Right lobe of liver (tissue), 6 donors: ENCODE measurements around the gene SLC2A4RG. TPM values are rescaled to one million over a fixed set of nuclear protein-coding genes. Genes with fewer than 3 reads are reported as not detected.

Experiments used
- ATAC-seq, 4 donors: fragments of 200-7000 bp; cut with Tn5 transposase; one replicate each; pipeline ENCODE4 v1.9.1; 2020; ENCODE audit warnings: mild to moderate bottlenecking in 4 of 4, moderate library complexity in 4 of 4
- DNase-seq, 3 donors: peaks; one replicate each; pipeline ENCODE4 v3.0.0-alpha.2; 2020
- H3K27ac ChIP-seq, 3 donors: fragments of 200-600 bp; one replicate each; pipeline ENCODE4 v1.8.0; 2022
- H3K27me3 ChIP-seq, 2 donors: fragments of 200-600 bp; one replicate each; pipeline ENCODE4 v1.8.0; 2022
- H3K36me3 ChIP-seq, 4 donors: fragments of 200-600 bp; sonication (generic) in 1 of 4; one replicate each; pipeline versions ENCODE4 v1.5.1 to v1.8.0; 2017 to 2022; ENCODE audit warnings: control low read depth in 1 of 4
- H3K4me1 ChIP-seq, 4 donors: fragments of 200-600 bp; sonication (generic) in 1 of 4; one replicate each; pipeline versions ENCODE4 v1.5.1 to v1.8.0; 2017 to 2022; ENCODE audit warnings: control low read depth in 1 of 4
- H3K4me3 ChIP-seq, 3 donors: fragments of 200-600 bp; one replicate each; pipeline ENCODE4 v1.8.0; 2022
- H3K9me3 ChIP-seq, 4 donors: fragments of 200-600 bp; sonication (generic) in 1 of 4; one replicate each; pipeline versions ENCODE4 v1.5.1 to v1.8.0; 2017 to 2022; ENCODE audit warnings: control low read depth in 1 of 4
- CTCF ChIP-seq, 4 donors: fragments of 200-600 bp in 3 of 4; fragments of 450-650 bp in 1 of 4; IDR thresholded peaks; one replicate each; pipeline versions ENCODE4 v1.5.1 to v1.8.0; 2016 to 2022; ENCODE audit warnings: antibody characterized with exemption in 4 of 4, mild to moderate bottlenecking in 2 of 4
- POLR2A ChIP-seq: fragments of 450-650 bp; IDR thresholded peaks from one replicate; pipeline ENCODE4 v1.6.1; 2017; ENCODE audit warnings: antibody characterized with exemption, mild to moderate bottlenecking
- WGBS: methylation state at CpG from one replicate; pipeline ENCODE4 v1.1.6; 2018; ENCODE audit warnings: low coverage, low lambda C conversion rate; ENCODE audit not compliant: insufficient coverage; ENCODE audit errors: missing lambda C conversion rate; 5-methylcytosine and 5-hydroxymethylcytosine counted together
- intact Hi-C, 2 donors: fragments of 100-400 bp; cut with DNase I; formaldehyde crosslinking; loops; one replicate each; pipeline versions ENCODE4 v1.11.2 to v1.14.1; 2022
- total RNA-seq, 6 experiments: library from RNA; depleted of rRNA in 2 of 6; stranded (reverse); fragments of >200 nt in 2 of 6; fragmentation: NEBNext Ultra II Directional in 3 of 6; extraction: Animal tissue kit (Norgen Biotek cat#: 25700) in 3 of 6; gene quantifications; one replicate each; pipeline versions ENCODE4 v1.1.0 to v1.2.4, GENCODE V29; 2016 to 2023
- donor health status: DM: no; HTN: yes; CAD: no.
- donor health status: DM: no; HTN: no; CAD: no.
- donor health status: DM: no; HTN: no; CAD: no.
- donor health status: DM: no; HTN: yes; CAD: no.
- donor health status: DM: no; HTN: yes; CAD: no.

The SLC2A4RG gene
- total RNA-seq, 6 experiments from 2014 or later: 36.0 to 180 (median 73.8) TPM

- ATAC-seq (no peak), DNase-seq (peak; percentile 21 to 53 (median 37))
- WGBS: 100% methylated on average over 1 of the region's 16 CpGs
- no peaks in the 10 kb centered on the region for H3K9me3 ChIP-seq
- H3K27ac ChIP-seq: no peak overlapping the region
- peaks cover 0 to 24% (median 8%) of the 10 kb centered on the region in 4 donors for H3K36me3 ChIP-seq
- H3K4me3 ChIP-seq: no peak overlapping the region
- no peak for TF ChIP-seq CTCF (IDR thresholded peaks at IDR 0.05)
- TF ChIP-seq POLR2A: no peak
- no peaks in the 10 kb centered on the region for H3K27me3 ChIP-seq
- H3K4me1 ChIP-seq: peaks cover 0 to 11% (median 3%) of the 10 kb centered on the region in 4 donors
- intact Hi-C loops: no loop called here
Measured at GRCh38 chr20:63702036-63702665, 37.4 kb upstream of the SLC2A4RG start.

GRCh38 chr20:63702751-63703470 lies 36.7 kb upstream of the SLC2A4RG start:
- Histone ChIP-seq H3K4me3 (no peak overlapping the region), H3K27me3 (no peaks in the 10 kb centered on the region), H3K36me3 (peaks cover 0 to 24% (median 8%) of the 10 kb centered on the region in 4 donors), H3K4me1 (peaks cover 0 to 8% (median 0%) of the 10 kb centered on the region in 4 donors), H3K9me3 (no peaks in the 10 kb centered on the region), H3K27ac (no peak overlapping the region)
- WGBS: no CpG with 5 or more reads among the region's 13 CpGs
- intact Hi-C loops: no loop called here
- DNase-seq: peak in 2 of 3 donors; percentile 26 to 48
- ATAC-seq: no peak
- TF ChIP-seq POLR2A (no peak), CTCF (IDR thresholded peaks at IDR 0.05) (no peak)

- intact Hi-C loops: no loop called here
- H3K4me3 ChIP-seq: no peak overlapping the region
- TF ChIP-seq POLR2A: no peak
- TF ChIP-seq CTCF (IDR thresholded peaks at IDR 0.05): no peak
- peaks cover 0 to 9% (median 0%) of the 10 kb centered on the region in 4 donors for H3K4me1 ChIP-seq
- DNase-seq: peak in 2 of 3 donors; percentile 21 to 45
- peaks cover 0 to 24% (median 8%) of the 10 kb centered on the region in 4 donors for H3K36me3 ChIP-seq
- ATAC-seq: no peak
- no peak overlapping the region for H3K27ac ChIP-seq
- no peaks in the 10 kb centered on the region for H3K9me3 ChIP-seq
- H3K27me3 ChIP-seq: no peaks in the 10 kb centered on the region
- 96% methylated on average over 5 of the region's 15 CpGs for WGBS
Measured at GRCh38 chr20:63703471-63703975, 36.1 kb upstream of the SLC2A4RG start.

GRCh38 chr20:63703976-63704748 lies 35.4 kb upstream of the SLC2A4RG start:
- peak in 2 of 3 donors; percentile 18 to 41 for DNase-seq
- peaks cover 0 to 15% (median 3%) of the 10 kb centered on the region in 4 donors for H3K4me1 ChIP-seq
- WGBS: no CpG with 5 or more reads among the region's 11 CpGs
- H3K36me3 ChIP-seq: peaks cover 0 to 24% (median 8%) of the 10 kb centered on the region in 4 donors
- no peak overlapping the region for H3K4me3 ChIP-seq
- intact Hi-C loops: no loop called here
- no peaks in the 10 kb centered on the region for H3K27me3 ChIP-seq
- ATAC-seq: no peak
- H3K27ac ChIP-seq: no peak overlapping the region
- TF ChIP-seq CTCF (IDR thresholded peaks at IDR 0.05) (no peak), POLR2A (no peak)
- H3K9me3 ChIP-seq: no peaks in the 10 kb centered on the region
